CD1c-positive myeloid dendritic cell (primary cell): Measurements from ENCODE around the gene FBRSL1.
"Not testable (repeated sequence)": the region's sequence is repeated elsewhere in the genome, so short reads cannot be mapped to it uniquely, and the experiment has no call there.

Source experiments
- DNase-seq: peaks from one replicate; pipeline ENCODE4 v3.0.0-alpha.2; 2016; ENCODE audit errors: extremely low spot score

FBRSL1 gene

DNA sequence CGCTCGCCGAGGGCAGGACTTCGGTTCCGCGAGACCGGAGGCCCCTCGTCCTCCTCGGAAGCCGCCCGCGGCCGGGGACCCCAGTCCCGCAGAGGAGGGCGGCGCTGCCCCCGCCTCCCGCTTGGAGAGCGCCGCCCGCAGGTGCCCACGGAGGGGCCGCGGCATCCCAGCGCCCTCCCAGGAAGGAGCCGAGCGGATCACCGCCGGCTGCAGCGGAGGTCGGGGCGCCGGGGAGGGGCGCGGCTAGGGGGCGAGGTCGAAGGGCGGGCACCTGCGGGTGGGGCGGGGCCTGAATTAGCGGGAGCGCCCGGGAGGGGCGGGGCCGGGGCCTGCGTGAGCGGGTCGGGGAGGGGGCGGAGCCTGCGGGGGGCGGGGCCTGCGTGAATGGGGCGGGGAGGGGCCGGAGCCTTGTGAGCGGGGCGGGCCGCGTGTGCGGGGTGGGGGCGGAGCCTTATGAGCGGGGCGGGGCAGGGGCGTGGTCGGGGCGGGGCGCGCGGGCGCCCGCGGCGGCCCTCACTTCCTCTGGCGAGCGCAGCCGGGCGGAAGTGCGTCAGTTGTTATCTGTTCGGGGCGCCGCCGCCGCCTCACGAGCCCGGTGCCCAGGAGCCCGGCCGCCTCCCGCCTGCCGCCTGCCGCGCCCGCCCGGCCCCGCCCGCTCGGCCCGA, at the start of gene FBRSL1:
Gene FBRSL1, plus strand, starts transcription at position 550 of the 665 bp plus-strand sequence.
- peak; percentile 93 for DNase-seq

DNA sequence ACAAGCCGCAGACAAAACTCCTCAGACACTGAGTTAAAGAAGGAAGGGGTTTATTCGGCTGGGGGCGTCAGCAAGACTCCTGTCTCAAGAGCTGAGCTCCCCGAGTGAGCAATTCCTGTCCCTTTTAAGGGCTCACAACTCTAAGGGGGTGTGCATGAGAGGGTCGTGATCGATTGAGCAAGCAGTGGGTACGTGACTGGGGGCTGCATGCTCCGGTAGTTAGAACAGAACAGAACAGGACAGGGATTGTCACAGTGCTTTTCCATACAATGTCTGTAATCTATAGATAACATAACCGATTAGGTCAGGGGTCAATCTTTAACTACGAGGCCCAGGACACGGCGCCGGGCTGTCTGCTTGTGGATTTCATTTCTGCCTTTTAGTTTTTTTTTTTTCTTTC, 49.5 kb upstream of the FBRSL1 start:
- DNase-seq: not testable (repeated sequence)

- DNase-seq: no peak
These were observed 47.8 kb upstream of the FBRSL1 start for GRCh38 chr12:132441871-132442863.

DNA sequence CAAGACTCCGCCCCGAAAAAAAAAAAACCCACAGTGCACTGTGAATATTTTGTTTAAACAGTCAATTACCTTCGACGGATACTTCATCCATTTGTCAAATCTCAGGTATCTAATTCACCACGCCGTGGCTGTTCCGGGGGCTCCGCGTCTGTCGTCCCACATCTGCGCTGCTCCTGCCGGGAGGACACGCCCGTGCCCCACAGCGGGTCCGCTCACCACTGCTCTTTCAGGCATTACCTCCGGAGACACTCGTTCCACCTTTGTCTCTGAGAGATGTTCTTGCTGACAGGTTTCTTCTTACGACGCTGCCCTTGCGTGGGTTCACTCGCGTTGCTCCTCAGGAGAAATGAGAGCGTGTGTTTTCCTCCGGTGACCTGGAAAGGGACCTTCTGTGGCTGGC, 46.9 kb upstream of the FBRSL1 start:
- no peak for DNase-seq

DNA sequence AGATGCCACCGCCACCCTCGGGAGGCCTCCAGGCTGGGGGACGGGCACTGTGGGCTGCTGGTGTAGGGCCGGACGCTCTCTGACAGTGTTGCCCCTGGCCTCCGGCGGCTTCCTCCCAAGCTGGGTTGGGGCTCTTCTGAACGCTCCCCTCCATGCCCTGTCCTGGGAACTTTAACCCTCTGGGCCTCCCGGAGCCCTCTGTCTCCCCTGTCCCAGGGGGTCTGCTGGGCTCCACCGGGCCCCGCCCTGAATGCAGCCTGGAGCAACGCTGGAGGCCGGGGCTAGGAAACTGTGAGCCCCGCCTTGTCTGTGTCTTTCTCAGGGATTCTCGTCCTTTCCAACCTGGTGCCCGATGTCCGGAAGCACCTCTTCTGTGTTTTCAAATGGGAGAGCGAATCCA, 45.7 kb upstream of the FBRSL1 start:
- DNase-seq: no peak

- peak; percentile 91 for DNase-seq
These were observed 44.7 kb upstream of the FBRSL1 start for GRCh38 chr12:132444957-132445883.

- peak; percentile 74 for DNase-seq
These were observed 43.9 kb upstream of the FBRSL1 start for GRCh38 chr12:132445884-132446632.

GRCh38 chr12:132446633-132447326, 43.2 kb upstream of the FBRSL1 start:
- no peak for DNase-seq

- DNase-seq: no peak
These were observed 42.6 kb upstream of the FBRSL1 start for GRCh38 chr12:132447327-132447720.

DNA sequence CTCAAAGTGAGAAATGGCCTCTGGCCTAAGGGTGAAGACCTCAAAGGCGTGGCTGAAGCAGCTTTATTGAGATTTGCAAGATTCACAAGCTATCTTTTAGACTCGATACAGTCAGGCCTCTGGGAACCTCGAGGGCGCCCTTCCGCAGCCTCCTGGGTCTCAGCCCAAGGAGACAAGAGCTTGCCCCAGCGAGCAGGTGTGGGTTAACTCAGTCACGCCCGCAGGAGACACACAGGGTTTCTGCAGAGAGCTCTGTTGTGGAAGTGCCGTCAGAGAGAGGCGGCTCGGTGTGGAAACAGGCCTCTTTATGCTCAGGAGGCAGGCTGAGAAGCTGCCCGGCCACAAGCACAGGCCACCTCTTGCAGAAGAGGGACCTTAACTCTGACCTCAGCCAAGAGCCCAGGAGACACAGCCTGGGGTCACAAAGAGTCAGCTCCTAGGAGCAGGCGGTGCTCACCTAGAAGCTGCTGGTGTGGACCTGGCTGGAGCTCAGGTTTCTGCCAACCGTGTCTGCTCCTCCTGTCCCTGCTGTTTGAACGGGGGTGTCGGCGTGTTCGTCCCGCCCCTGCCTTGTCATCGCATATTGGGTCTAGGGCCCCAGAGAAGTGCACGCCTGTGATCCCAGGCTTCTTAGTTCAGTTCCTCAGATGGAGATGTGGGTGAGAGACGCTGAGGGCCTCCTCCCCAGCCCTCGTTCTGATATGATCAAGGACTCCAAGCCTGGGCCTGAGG, 42.1 kb upstream of the FBRSL1 start:
- DNase-seq: no peak

GRCh38 chr12:132448463-132448820, 41.5 kb upstream of the FBRSL1 start:
- DNase-seq: no peak

GRCh38 chr12:132449565-132450417, 40.2 kb upstream of the FBRSL1 start:
- DNase-seq: no peak

DNA sequence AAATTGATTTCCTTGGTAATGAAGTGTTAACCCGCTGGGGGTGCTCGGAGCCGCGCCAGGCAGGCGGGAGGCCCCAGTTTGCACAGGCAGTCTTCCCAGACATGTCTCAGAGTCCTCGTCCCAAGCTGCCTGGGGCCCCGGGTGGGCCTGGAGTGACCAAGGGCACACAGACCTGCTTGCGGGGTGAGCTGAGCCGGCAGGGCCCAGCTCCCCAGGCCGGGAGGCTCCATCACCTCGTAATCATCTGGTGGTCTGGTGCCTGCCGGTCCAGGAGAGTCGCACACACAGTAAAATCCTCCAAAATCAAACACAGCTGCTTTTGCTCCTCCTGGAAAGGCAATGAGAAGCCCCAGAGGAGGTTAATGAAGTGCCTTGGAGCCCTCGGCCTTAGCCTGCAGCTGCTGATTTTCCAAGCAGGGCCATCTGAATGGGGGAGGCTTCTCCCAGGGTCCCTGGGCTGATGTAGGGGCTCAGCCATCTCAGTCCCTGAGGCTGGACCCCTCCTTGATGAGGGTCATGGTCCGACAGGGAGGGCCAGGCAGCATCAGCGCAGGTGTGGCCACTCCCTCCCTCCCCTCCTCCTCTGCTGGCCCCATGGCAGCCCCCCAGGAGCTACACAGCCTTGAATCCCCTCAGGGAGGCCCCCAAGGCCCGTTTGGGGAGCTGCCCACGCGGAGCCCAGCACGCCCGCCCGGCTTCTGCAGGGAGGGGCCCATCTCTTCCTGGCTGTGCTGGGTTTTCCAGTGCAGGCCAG, 39.4 kb upstream of the FBRSL1 start:
- DNase-seq: no peak

DNA sequence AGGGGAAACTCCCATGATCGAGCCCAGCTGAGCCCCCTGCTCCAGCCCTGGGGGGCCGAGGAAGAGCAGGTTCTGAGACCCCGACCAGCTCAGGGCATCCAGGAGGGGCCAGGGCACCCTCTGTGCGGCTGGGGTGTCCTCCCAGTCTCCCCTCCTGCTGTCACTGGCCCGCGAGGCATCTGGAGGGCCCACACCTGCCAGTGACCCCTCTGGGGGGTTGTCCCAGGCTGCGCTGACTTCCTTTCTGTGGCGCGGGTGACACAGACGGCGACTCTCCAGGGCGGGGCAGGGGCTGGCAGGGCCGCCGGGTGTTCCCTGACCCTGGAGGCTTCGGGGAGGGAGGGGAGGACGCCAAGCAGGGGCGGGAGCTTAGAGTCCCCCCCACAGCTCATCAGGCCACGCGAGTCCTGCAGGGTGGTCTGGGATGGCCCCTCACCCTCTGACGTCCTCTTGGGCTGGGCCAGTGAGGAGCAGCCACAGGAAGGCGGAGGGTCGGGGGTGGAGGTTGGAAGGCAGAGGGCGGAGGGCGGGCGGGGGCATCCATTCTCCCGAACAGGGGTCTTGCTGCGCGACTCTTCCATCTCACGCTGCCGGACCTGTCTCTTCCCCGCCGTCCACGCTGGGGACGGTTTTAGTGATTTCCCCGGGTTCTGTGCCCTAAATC, 38.6 kb upstream of the FBRSL1 start:
- DNase-seq: no peak

DNA sequence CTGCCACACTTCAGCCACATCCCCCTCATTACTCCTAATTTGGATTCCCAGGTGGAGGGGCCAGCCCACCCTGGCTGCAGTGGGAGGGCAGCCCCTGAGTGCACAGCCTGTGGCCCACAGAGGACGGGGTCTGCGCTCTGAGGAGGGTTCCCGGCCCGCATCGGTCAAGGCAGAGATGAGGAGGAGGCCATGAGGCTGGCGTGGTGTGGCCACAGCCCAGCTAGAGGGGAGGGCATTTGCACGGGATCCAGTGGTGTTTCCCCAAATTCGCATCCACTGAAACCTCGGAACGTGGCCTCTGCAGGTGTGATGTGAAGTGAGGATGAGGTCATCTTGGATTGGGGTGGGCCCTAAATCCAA, 38.1 kb upstream of the FBRSL1 start:
- no peak for DNase-seq

GRCh38 chr12:132452596-132453350, 37.2 kb upstream of the FBRSL1 start:
- no peak for DNase-seq
